Mesodermal cell (in vitro differentiated cells): ENCODE results near the gene RNASE9.
"Not testable (repeated sequence)": the region's sequence is repeated elsewhere in the genome, so short reads cannot be mapped to it uniquely, and the experiment has no call there.

Source experiments
- H3K27ac ChIP-seq: 2 replicates; pipeline ENCODE4 v1.7.0; 2013; ENCODE audit warnings: mild to moderate bottlenecking, low read depth, low read length, moderate library complexity; ENCODE audit not compliant: severe bottlenecking
- H3K36me3 ChIP-seq: 2 replicates; pipeline ENCODE4 v1.7.1; 2013; ENCODE audit warnings: mild to moderate bottlenecking, low read length, moderate library complexity; ENCODE audit not compliant: control insufficient read depth, insufficient read depth
- H3K4me1 ChIP-seq: one replicate; pipeline ENCODE4 v1.7.1; 2013; ENCODE audit warnings: mild to moderate bottlenecking, low read length; ENCODE audit not compliant: insufficient read depth, control insufficient read depth, poor library complexity, severe bottlenecking
- H3K4me3 ChIP-seq: 2 replicates; pipeline ENCODE4 v1.7.0; 2013; ENCODE audit warnings: low read length, control low read depth, mild to moderate bottlenecking; ENCODE audit not compliant: insufficient read depth, poor library complexity, severe bottlenecking; ENCODE audit errors: extremely low read depth
- H3K9me3 ChIP-seq: 2 replicates; pipeline ENCODE4 v1.7.1; 2013; ENCODE audit warnings: mild to moderate bottlenecking, low read length, moderate library complexity; ENCODE audit not compliant: control insufficient read depth
- WGBS, 2 experiments: methylation state at CpG; one replicate each; pipeline ENCODE4 v1.1.5; 2013; ENCODE audit warnings: missing lambda C conversion rate in 2 of 2; ENCODE audit not compliant: insufficient coverage in 2 of 2; 5-methylcytosine and 5-hydroxymethylcytosine counted together

RNASE9 gene

DNA sequence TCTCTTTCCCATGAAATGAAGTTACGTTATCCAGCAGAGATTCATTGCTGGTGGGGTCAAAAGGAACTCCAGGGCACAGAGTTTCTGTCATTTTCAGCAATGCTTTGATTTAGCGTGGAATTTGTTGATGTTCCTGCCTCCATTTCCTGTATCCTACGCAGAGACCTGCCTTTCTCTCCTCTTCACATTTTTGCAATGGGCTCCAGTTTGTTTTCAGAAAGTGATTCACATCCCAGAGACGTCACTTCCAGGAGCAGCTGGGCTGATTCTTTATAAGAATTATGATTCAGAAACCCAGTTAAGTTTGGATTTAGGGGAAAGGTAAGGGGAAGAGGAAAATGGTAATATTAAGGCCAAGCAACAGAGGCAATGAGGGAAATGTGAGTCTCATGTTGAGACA lies 43.9 kb downstream of the RNASE9 start:
- Histone ChIP-seq H3K9me3 (peaks cover 6% of the 10 kb centered on the region), H3K36me3 (no peaks in the 10 kb centered on the region), H3K4me1 (no peaks in the 10 kb centered on the region), H3K4me3 (no peak overlapping the region), H3K27ac (no peak overlapping the region)
- 93 to 96% methylated on average over 4 of the region's 4 CpGs for WGBS, 2 experiments

- no peaks in the 10 kb centered on the region for H3K36me3 ChIP-seq
- WGBS, 2 experiments = 27 to 78% methylated on average over 1 to 2 of the region's 4 CpGs
- no peaks in the 10 kb centered on the region for H3K4me1 ChIP-seq
- H3K4me3 ChIP-seq = no peak overlapping the region
- peaks cover 6% of the 10 kb centered on the region for H3K9me3 ChIP-seq
- no peak overlapping the region for H3K27ac ChIP-seq
These were observed 45.0 kb downstream of the RNASE9 start for GRCh38 chr14:20515846-20516245.

DNA sequence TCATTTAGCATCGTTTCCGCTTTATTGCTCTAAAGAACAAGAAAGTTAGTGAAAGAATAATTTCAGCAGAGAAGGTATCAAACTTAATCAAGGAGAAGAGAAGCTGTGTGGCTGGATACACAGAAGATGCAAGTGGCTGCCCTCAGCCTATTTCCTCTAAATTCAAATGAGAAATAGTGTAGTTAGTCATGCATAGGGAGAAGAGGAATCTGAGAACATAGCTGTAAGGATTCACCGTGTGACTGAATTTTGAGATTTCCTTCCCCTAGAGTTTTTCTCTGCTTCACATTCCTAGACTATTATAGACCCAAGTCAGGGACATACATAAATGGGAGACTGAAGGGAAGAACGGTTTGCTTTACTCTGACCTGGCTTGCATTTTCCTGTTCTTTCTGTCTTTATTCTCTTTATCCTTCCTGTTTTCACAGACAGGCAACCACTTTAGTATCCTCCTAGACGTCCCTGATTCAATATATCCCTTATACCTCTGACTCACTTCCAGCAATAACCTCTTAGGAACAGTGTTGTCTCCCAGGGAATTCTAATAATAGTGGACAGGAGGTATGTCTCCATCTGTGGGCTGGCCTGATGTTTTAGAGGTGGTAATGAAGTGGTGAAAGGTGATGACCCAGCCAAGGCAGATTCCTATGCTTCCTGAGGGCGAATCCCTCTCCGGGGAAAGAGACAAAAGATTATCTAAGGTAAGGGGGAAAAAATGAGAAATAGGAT lies 48.5 kb downstream of the RNASE9 start:
- Histone ChIP-seq H3K27ac (no peak overlapping the region), H3K36me3 (no peaks in the 10 kb centered on the region), H3K9me3 (no peaks in the 10 kb centered on the region), H3K4me1 (no peaks in the 10 kb centered on the region), H3K4me3 (no peak overlapping the region)
- WGBS, 2 experiments = 60 to 80% methylated on average over 2 to 5 of the region's 7 CpGs

DNA sequence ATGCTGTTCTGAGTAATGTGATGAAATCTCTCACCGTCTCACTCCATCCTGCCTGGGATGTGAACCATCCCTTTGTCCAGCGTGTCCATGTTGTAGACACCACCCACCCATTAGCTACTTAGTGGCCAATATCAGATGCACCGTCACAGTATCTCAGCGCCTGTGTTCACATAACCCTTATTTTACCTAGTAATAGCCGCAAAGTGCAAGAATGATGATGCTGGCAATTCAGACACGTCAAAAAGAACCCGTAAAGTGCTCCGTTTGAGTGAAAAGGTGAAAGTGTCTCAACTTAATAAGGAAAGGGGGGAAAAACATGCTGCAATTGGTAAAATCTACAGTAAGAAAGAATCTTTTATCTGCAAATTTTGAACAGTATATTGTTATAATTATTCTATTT lies 52.5 kb downstream of the RNASE9 start:
- Histone ChIP-seq H3K4me3 (no peak overlapping the region), H3K36me3 (no peaks in the 10 kb centered on the region), H3K9me3 (no peaks in the 10 kb centered on the region), H3K27ac (no peak overlapping the region), H3K4me1 (no peaks in the 10 kb centered on the region)
- 93 to 95% methylated on average over 6 to 7 of the region's 8 CpGs for WGBS, 2 experiments

DNA sequence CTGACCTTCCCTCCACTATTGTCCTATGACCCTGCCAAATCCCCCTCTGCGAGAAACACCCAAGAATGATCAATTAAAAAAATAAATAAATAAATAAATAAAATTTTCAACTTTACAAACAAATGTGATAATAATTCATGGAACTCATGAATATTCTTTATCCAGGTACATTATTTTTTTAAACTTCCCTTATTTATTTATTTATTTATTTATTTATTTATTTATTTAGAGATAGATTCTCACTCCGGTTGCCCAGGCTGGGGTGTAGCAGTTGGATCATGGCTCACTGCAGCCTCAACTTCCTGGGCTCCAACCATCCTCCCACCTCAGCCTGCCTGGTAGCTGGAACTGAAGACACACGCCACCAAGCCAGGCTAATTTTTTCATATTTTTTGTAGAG lies 53.3 kb downstream of the RNASE9 start:
- H3K27ac ChIP-seq, H3K4me3 ChIP-seq, H3K9me3 ChIP-seq, H3K4me1 ChIP-seq, H3K36me3 ChIP-seq: not testable (repeated sequence)
- WGBS, 2 experiments = 100% methylated on average over 2 of the region's 3 CpGs; no CpG with 5 or more reads in 1 of the 2 experiments

DNA sequence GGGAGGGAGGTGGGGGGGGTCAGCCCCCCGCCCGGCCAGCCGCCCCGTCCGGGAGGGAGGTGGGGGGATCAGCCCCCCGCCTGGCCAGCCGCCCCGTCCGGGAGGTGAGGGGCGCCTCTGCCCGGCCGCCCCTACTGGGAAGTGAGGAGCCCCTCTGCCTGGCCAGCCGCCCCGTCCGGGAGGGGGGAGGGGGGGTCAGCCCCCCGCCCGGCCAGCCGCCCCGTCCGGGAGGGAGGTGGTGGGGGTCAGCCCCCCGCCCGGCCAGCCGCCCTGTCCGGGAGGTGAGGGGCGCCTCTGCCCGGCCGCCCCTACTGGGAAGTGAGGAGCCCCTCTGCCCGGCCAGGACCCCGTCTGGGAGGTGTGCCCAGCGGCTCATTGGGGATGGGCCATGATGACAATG lies 54.1 kb downstream of the RNASE9 start:
- H3K4me1 ChIP-seq, H3K27ac ChIP-seq: not testable (repeated sequence)

GRCh38 chr14:20506276-20506675 lies 54.6 kb downstream of the RNASE9 start:
- H3K4me3 ChIP-seq, H3K4me1 ChIP-seq, H3K27ac ChIP-seq, H3K36me3 ChIP-seq, H3K9me3 ChIP-seq: not testable (repeated sequence)
- WGBS, 2 experiments = no CpG with 5 or more reads among the region's 30 CpGs

More for the DNA sequence above, 54.1 kb downstream of the RNASE9 start:
- not testable (repeated sequence) for H3K36me3 ChIP-seq, H3K4me3 ChIP-seq, H3K9me3 ChIP-seq
- WGBS, 2 experiments = no CpG with 5 or more reads among the region's 30 CpGs
